Activated B cell treated with CpG ODN at 0.5 μM for 24 hours (primary cell): Measurements from ENCODE around the gene PPM1F. TPM values are rescaled to one million over a fixed set of nuclear protein-coding genes. Genes with fewer than 3 reads are reported as not detected.

ENCODE experiments used
- ATAC-seq: fragments of 200-7000 bp; cut with Tn5 transposase; one replicate; pipeline ENCODE4 v1.10.0; 2021; ENCODE audit warnings: low read depth, mild to moderate bottlenecking, moderate library complexity
- CTCF ChIA-PET: fragments of 350-600 bp; sonication (Branson Sonifier 250); formaldehyde crosslinking; loops from one replicate; lab custom pipeline; 2021; ENCODE audit warnings: antibody characterized with exemption; lab: Charles Lee
- POLR2A ChIA-PET: fragments of 350-600 bp; sonication (Branson Sonifier 250); formaldehyde crosslinking; loops from one replicate; lab custom pipeline; 2021; ENCODE audit warnings: antibody characterized with exemption; lab: Charles Lee
- DNase-seq: peaks from one replicate; pipeline ENCODE4 v3.0.0; 2022
- H3K27ac Mint-ChIP-seq: one replicate; pipeline ENCODE4 v1.8.0; 2020; ENCODE audit warnings: mixed read lengths
- H3K27me3 Mint-ChIP-seq: one replicate; pipeline ENCODE4 v1.8.0; 2021; ENCODE audit warnings: mixed read lengths
- H3K36me3 Mint-ChIP-seq: one replicate; pipeline ENCODE4 v1.8.0; 2021; ENCODE audit warnings: low read depth, mixed read lengths
- H3K4me1 Mint-ChIP-seq: one replicate; pipeline ENCODE4 v1.8.0; 2021; ENCODE audit warnings: mixed read lengths
- H3K4me3 Mint-ChIP-seq: one replicate; pipeline ENCODE4 v1.8.0; 2020; ENCODE audit warnings: mild to moderate bottlenecking, mixed read lengths
- H3K9me3 Mint-ChIP-seq: one replicate; pipeline ENCODE4 v1.8.0; 2020; ENCODE audit warnings: mixed read lengths
- CTCF ChIP-seq: fragments of 200-600 bp; IDR thresholded peaks from one replicate; pipeline ENCODE4 v1.8.0; 2022; ENCODE audit warnings: antibody characterized with exemption, mild to moderate bottlenecking
- intact Hi-C: fragments of 100-400 bp; cut with micrococcal nuclease; formaldehyde crosslinking; loops from one replicate; pipeline ENCODE4 v1.15.1; 2024
- total RNA-seq: library from RNA; stranded (reverse); gene quantifications from 2 replicates; pipeline ENCODE4 v1.2.3, GENCODE V29; 2022

Gene PPM1F
- total RNA-seq, 1 donor from 2014 or later: 21.1 TPM

- Mint-ChIP-seq H3K9me3 (no peaks in the 10 kb centered on the region), H3K36me3 (peaks cover 59% of the 10 kb centered on the region), H3K27ac (no peak overlapping the region), H3K4me3 (no peak overlapping the region), H3K4me1 (no peaks in the 10 kb centered on the region), H3K27me3 (no peaks in the 10 kb centered on the region)
- TF ChIP-seq CTCF: no peak
- ChIA-PET POLR2A (no interaction called here), CTCF (interaction anchor here (0.6 kb wide), 1 partner anchor 246 kb away, joined by 3 read pairs; no protein-coding TSS in a partner anchor)
- no peak for ATAC-seq
- intact Hi-C loops: no loop called here
- no peak for DNase-seq
Measured at GRCh38 chr22:21960200-21961126, 7.8 kb upstream of the PPM1F start.

GRCh38 chr22:21959274-21960074 is 6.8 kb upstream of the PPM1F start:
- intact Hi-C loops: no loop called here
- ATAC-seq: no peak
- Mint-ChIP-seq H3K9me3 (no peaks in the 10 kb centered on the region), H3K36me3 (peaks cover 50% of the 10 kb centered on the region), H3K27ac (no peak overlapping the region), H3K4me3 (no peak overlapping the region), H3K4me1 (no peaks in the 10 kb centered on the region), H3K27me3 (no peaks in the 10 kb centered on the region)
- DNase-seq: no peak
- no peak for TF ChIP-seq CTCF
- ChIA-PET POLR2A (no interaction called here), CTCF (interaction anchor here (0.6 kb wide), 1 partner anchor 245 kb away, joined by 3 read pairs; no protein-coding TSS in a partner anchor)

- H3K4me1 Mint-ChIP-seq: no peaks in the 10 kb centered on the region
- CTCF ChIA-PET: no interaction called here
- no peaks in the 10 kb centered on the region for H3K9me3 Mint-ChIP-seq
- H3K4me3 Mint-ChIP-seq: no peak overlapping the region
- intact Hi-C loops: no loop called here
- no peak for TF ChIP-seq CTCF
- no peak for DNase-seq
- no peak for ATAC-seq
- POLR2A ChIA-PET: no interaction called here
- peaks cover 44% of the 10 kb centered on the region for H3K36me3 Mint-ChIP-seq
- no peak overlapping the region for H3K27ac Mint-ChIP-seq
- no peaks in the 10 kb centered on the region for H3K27me3 Mint-ChIP-seq
Measured at GRCh38 chr22:21958360-21959273, 6.0 kb upstream of the PPM1F start.

GRCh38 chr22:21951931-21952465 is 650 bp downstream of the PPM1F start:
- ChIA-PET CTCF (interaction anchor here (0.7 to 2.9 kb wide), 11 partner anchors 8 to 242 kb away, joined by 3 to 66 read pairs (median 7); partner anchors contain the start of gene YPEL1), POLR2A (interaction anchor here (0.6 to 2.4 kb wide), 5 partner anchors 10 to 239 kb away, joined by 3 to 9 read pairs (median 5); no protein-coding TSS in a partner anchor)
- peak overlapping the region; percentile 93 for H3K4me3 Mint-ChIP-seq
- DNase-seq (no peak), ATAC-seq (peak; percentile 35)
- no peak overlapping the region for H3K27ac Mint-ChIP-seq
- H3K36me3 Mint-ChIP-seq: peaks cover 1% of the 10 kb centered on the region
- intact Hi-C loops: loop anchor here (2.0 to 5.0 kb wide), 4 partner anchors 13 to 239 kb away; partner anchors contain the start of gene MAPK1
- H3K27me3 Mint-ChIP-seq: no peaks in the 10 kb centered on the region
- H3K9me3 Mint-ChIP-seq: no peaks in the 10 kb centered on the region
- peaks cover 17% of the 10 kb centered on the region for H3K4me1 Mint-ChIP-seq
- no peak for TF ChIP-seq CTCF
